ENCODE results near the gene MYL1.

Gene MYL1

GRCh38 chr2:210360412-210360811 lies 45.4 kb upstream of the MYL1 start:
- no peaks in the 10 kb centered on the region for H3K36me3 ChIP-seq (ENCODE audit: insufficient read depth, low read length)
- H2AFZ ChIP-seq (ENCODE audit: low read length), result no peak overlapping the region
- TF ChIP-seq EZH2phosphoT487 (IDR thresholded peaks at IDR 0.05; ENCODE audit: borderline replicate concordance) (no peak), CTCF (conservative IDR thresholded peaks at IDR 0.05; ENCODE audit: low read length) (no peak)
- no peaks in the 10 kb centered on the region for H3K9me2 ChIP-seq (replicated peaks; ENCODE audit: low read depth, low read length)
- H3K4me1 ChIP-seq (ENCODE audit: insufficient read depth, low read length, poor library complexity, severe bottlenecking), result no peaks in the 10 kb centered on the region
- no peaks in the 10 kb centered on the region for H3K27me3 ChIP-seq (ENCODE audit: insufficient read depth, low read length, poor library complexity, severe bottlenecking)
- H3F3A ChIP-seq (ENCODE audit: low read depth), result no peaks in the 10 kb centered on the region
- H3K9me3 ChIP-seq (ENCODE audit: insufficient read depth, low read depth, low read length), result no peaks in the 10 kb centered on the region
- no peak overlapping the region for H3K9ac ChIP-seq (ENCODE audit: low read depth, low read length, poor library complexity, severe bottlenecking)
- H4K20me1 ChIP-seq (ENCODE audit: insufficient read depth, low read length, poor library complexity, severe bottlenecking), result no peaks in the 10 kb centered on the region
- no peak overlapping the region for H3K4me2 ChIP-seq (ENCODE audit: low read depth, low read length, poor library complexity, severe bottlenecking)
- H3K79me2 ChIP-seq (ENCODE audit: insufficient read depth, low read length), result no peaks in the 10 kb centered on the region
- H3K4me3 ChIP-seq (ENCODE audit: low read length, poor library complexity, severe bottlenecking), result no peak overlapping the region

GRCh38 chr2:210356944-210357343 lies 42.0 kb upstream of the MYL1 start:
- TF ChIP-seq CTCF (conservative IDR thresholded peaks at IDR 0.05; ENCODE audit: low read length), result no peak
- no peak for TF ChIP-seq EZH2phosphoT487 (IDR thresholded peaks at IDR 0.05; ENCODE audit: borderline replicate concordance)
- H4K20me1 ChIP-seq (ENCODE audit: insufficient read depth, low read length, poor library complexity, severe bottlenecking), result no peaks in the 10 kb centered on the region
- H3K79me2 ChIP-seq (ENCODE audit: insufficient read depth, low read length), result no peaks in the 10 kb centered on the region
- no peaks in the 10 kb centered on the region for H3K9me2 ChIP-seq (replicated peaks; ENCODE audit: low read depth, low read length)
- H3F3A ChIP-seq (ENCODE audit: low read depth), result no peaks in the 10 kb centered on the region
- no peaks in the 10 kb centered on the region for H3K36me3 ChIP-seq (ENCODE audit: insufficient read depth, low read length)
- H3K9me3 ChIP-seq (ENCODE audit: insufficient read depth, low read depth, low read length), result no peaks in the 10 kb centered on the region
- no peak overlapping the region for H3K4me3 ChIP-seq (ENCODE audit: low read length, poor library complexity, severe bottlenecking)
- H3K4me1 ChIP-seq (ENCODE audit: insufficient read depth, low read length, poor library complexity, severe bottlenecking), result no peaks in the 10 kb centered on the region
- H3K9ac ChIP-seq (ENCODE audit: low read depth, low read length, poor library complexity, severe bottlenecking), result no peak overlapping the region
- no peak overlapping the region for H3K4me2 ChIP-seq (ENCODE audit: low read depth, low read length, poor library complexity, severe bottlenecking)
- no peak overlapping the region for H2AFZ ChIP-seq (ENCODE audit: low read length)
- H3K27me3 ChIP-seq (ENCODE audit: insufficient read depth, low read length, poor library complexity, severe bottlenecking), result no peaks in the 10 kb centered on the region

GRCh38 chr2:210337159-210337558 lies 22.2 kb upstream of the MYL1 start:
- Histone ChIP-seq H3F3A (ENCODE audit: low read depth) (no peaks in the 10 kb centered on the region), H3K9me2 (replicated peaks; ENCODE audit: low read depth, low read length) (no peaks in the 10 kb centered on the region), H3K79me2 (ENCODE audit: insufficient read depth, low read length) (no peaks in the 10 kb centered on the region), H3K9me3 (ENCODE audit: insufficient read depth, low read depth, low read length) (no peaks in the 10 kb centered on the region), H2AFZ (ENCODE audit: low read length) (no peak overlapping the region), H3K4me3 (ENCODE audit: low read length, poor library complexity, severe bottlenecking) (no peak overlapping the region), H3K27me3 (ENCODE audit: insufficient read depth, low read length, poor library complexity, severe bottlenecking) (no peaks in the 10 kb centered on the region), H3K4me1 (ENCODE audit: insufficient read depth, low read length, poor library complexity, severe bottlenecking) (no peaks in the 10 kb centered on the region), H4K20me1 (ENCODE audit: insufficient read depth, low read length, poor library complexity, severe bottlenecking) (no peaks in the 10 kb centered on the region), H3K4me2 (ENCODE audit: low read depth, low read length, poor library complexity, severe bottlenecking) (no peak overlapping the region), H3K9ac (ENCODE audit: low read depth, low read length, poor library complexity, severe bottlenecking) (no peak overlapping the region), H3K36me3 (ENCODE audit: insufficient read depth, low read length) (no peaks in the 10 kb centered on the region)
- 0 out of 2 replicates have a peak, but pooled peaks have one; percentile 9 for TF ChIP-seq CTCF (conservative IDR thresholded peaks at IDR 0.05; ENCODE audit: low read length)
- no peak for TF ChIP-seq EZH2phosphoT487 (IDR thresholded peaks at IDR 0.05; ENCODE audit: borderline replicate concordance)
